ENCODE measurements around the gene MUCL3. TPM values are rescaled to one million over a fixed set of nuclear protein-coding genes. Genes with fewer than 3 reads are reported as not detected.
A peak's percentile ranks its signal among the peaks of the same experiment; 100 is the strongest.

MUCL3 gene
- total RNA-seq, 2 experiments from 2014 or later = not detected

DNA sequence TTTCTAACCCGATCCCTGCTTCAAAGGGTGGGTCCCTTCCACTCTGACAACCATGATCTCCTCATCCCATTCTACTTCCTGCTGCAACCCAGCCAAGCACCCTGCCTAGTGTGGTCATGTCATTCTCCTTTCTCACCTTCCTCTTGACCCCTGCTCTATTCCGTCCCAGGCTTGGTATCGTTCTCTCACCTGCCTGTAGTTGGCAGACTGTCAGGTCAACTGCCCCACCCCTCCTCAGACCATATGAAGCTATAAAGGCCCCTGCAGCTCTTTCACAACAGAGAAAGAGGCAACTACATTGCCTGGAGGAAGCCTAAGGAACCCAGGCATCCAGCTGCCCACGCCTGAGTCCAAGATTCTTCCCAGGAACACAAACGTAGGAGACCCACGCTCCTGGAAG lies 42.7 kb downstream of the MUCL3 start, which contains the start of gene MUC21:
MUC21 (plus strand) TSS at position 280 of the 400 bp plus-strand sequence. CDS start 241 bp downstream, outside the sequence.
- ChIA-PET POLR2A (interaction anchor here (0.6 kb wide), 1 partner anchor 1268 kb away, joined by 3 read pairs; no protein-coding TSS in a partner anchor), CTCF (interaction anchor here (1.0 kb wide), 1 partner anchor 104 kb away, joined by 3 read pairs; no protein-coding TSS in a partner anchor)
- no peak for DNase-seq
- Mint-ChIP-seq H3K27ac (no peak within 1 kb of the TSS), H3K9me3 (no peaks in the 10 kb centered on the region), H3K27me3 (peaks cover 21% of the 10 kb centered on the region), H3K4me1 (ENCODE audit: low read depth) (peaks cover 7% of the 10 kb centered on the region), H3K4me3 (no peak within 1 kb of the TSS), H3K36me3 (ENCODE audit: low read depth) (no peaks in the 10 kb centered on the region)
- intact Hi-C loops (cut with micrococcal nuclease) = no loop called here
- TF ChIP-seq, protein P1, sequence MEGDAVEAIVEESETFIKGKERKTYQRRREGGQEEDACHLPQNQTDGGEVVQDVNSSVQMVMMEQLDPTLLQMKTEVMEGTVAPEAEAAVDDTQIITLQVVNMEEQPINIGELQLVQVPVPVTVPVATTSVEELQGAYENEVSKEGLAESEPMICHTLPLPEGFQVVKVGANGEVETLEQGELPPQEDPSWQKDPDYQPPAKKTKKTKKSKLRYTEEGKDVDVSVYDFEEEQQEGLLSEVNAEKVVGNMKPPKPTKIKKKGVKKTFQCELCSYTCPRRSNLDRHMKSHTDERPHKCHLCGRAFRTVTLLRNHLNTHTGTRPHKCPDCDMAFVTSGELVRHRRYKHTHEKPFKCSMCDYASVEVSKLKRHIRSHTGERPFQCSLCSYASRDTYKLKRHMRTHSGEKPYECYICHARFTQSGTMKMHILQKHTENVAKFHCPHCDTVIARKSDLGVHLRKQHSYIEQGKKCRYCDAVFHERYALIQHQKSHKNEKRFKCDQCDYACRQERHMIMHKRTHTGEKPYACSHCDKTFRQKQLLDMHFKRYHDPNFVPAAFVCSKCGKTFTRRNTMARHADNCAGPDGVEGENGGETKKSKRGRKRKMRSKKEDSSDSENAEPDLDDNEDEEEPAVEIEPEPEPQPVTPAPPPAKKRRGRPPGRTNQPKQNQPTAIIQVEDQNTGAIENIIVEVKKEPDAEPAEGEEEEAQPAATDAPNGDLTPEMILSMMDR (IDR thresholded peaks at IDR 0.05) = no peak
- ATAC-seq = no peak

DNA sequence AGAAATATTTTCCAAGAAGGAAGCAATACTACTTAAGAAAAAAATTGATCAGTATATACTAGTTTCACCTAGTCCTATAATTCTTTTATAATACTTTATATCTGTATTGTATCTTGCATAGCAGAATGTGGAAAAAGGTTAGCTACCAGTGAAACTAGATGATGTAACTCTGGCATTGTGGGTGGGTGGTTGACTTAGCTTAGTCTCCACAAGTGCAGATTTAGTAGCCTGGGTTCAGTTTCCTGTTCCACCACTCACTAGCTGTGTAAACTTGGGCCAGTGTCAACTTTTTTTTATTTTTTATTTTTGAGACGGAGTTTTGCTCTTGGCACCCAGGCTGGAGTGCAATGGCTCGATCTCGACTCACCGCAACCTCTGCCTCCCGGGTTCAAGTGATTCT lies 44.7 kb downstream of the MUCL3 start:
- no peaks in the 10 kb centered on the region for H3K9me3 Mint-ChIP-seq
- CTCF ChIA-PET = interaction anchor here (1.1 to 1.6 kb wide), 6 partner anchors 9 to 163 kb away, joined by 3 to 8 read pairs (median 4); partner anchors contain the start of gene VARS2
- DNase-seq (peak; percentile 63), ATAC-seq (peak; percentile 86)
- intact Hi-C loops (cut with micrococcal nuclease) = no loop called here
- H3K27me3 Mint-ChIP-seq = peaks cover 17% of the 10 kb centered on the region
- no peak overlapping the region for H3K4me3 Mint-ChIP-seq
- H3K4me1 Mint-ChIP-seq (ENCODE audit: low read depth) = peaks cover 15% of the 10 kb centered on the region
- H3K27ac Mint-ChIP-seq = no peak overlapping the region
- POLR2A ChIA-PET = no interaction called here
- no peaks in the 10 kb centered on the region for H3K36me3 Mint-ChIP-seq (ENCODE audit: low read depth)
- TF ChIP-seq, protein P1 (IDR thresholded peaks at IDR 0.05) = no peak

DNA sequence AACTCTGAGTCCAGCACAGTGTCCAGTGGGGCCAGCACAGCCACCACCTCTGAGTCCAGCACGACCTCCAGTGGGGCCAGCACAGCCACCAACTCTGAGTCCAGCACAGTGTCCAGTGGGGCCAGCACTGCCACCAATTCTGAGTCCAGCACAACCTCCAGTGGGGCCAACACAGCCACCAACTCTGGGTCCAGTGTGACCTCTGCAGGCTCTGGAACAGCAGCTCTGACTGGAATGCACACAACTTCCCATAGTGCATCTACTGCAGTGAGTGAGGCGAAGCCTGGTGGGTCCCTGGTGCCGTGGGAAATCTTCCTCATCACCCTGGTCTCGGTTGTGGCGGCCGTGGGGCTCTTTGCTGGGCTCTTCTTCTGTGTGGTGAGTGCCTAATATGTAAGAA lies 46.5 kb downstream of the MUCL3 start:
- CTCF ChIA-PET = interaction anchor here (1.5 kb wide), 1 partner anchor 82 kb away, joined by 3 read pairs; no protein-coding TSS in a partner anchor
- DNase-seq (no peak), ATAC-seq (no peak)
- TF ChIP-seq, protein P1 (IDR thresholded peaks at IDR 0.05) = no peak
- peaks cover 13% of the 10 kb centered on the region for H3K27me3 Mint-ChIP-seq
- H3K36me3 Mint-ChIP-seq (ENCODE audit: low read depth) = no peaks in the 10 kb centered on the region
- no peak overlapping the region for H3K27ac Mint-ChIP-seq
- no peaks in the 10 kb centered on the region for H3K9me3 Mint-ChIP-seq
- intact Hi-C loops (cut with micrococcal nuclease) = no loop called here
- POLR2A ChIA-PET = no interaction called here
- peaks cover 20% of the 10 kb centered on the region for H3K4me1 Mint-ChIP-seq (ENCODE audit: low read depth)
- H3K4me3 Mint-ChIP-seq = no peak overlapping the region

DNA sequence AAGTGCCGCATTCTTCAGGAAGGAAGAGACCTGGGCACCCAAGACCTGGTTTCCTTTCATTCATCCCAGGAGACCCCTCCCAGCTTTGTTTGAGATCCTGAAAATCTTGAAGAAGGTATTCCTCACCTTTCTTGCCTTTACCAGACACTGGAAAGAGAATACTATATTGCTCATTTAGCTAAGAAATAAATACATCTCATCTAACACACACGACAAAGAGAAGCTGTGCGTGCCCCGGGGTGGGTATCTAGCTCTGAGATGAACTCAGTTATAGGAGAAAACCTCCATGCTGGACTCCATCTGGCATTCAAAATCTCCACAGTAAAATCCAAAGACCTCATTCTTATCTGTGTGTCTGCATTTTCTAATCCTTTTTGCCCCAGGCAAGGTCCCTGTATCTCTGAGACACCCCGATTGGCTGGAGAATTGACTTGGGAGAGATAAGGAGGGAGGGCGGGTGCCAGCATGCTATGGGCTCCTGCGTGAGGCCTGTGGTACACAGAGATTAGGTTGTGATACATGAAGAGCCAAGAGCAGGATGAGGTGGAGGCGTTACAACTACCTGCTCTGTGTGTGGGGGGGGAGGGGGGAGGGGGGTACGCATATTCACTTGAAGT lies 47.5 kb downstream of the MUCL3 start:
- Mint-ChIP-seq H3K4me1 (ENCODE audit: low read depth) (peaks cover 20% of the 10 kb centered on the region), H3K27ac (no peak overlapping the region), H3K36me3 (ENCODE audit: low read depth) (no peaks in the 10 kb centered on the region), H3K9me3 (no peaks in the 10 kb centered on the region), H3K27me3 (peaks cover 6% of the 10 kb centered on the region), H3K4me3 (no peak overlapping the region)
- ChIA-PET POLR2A (no interaction called here), CTCF (interaction anchor here (1.5 kb wide), 1 partner anchor 81 kb away, joined by 3 read pairs; no protein-coding TSS in a partner anchor)
- intact Hi-C loops (cut with micrococcal nuclease) = no loop called here
- no peak for ATAC-seq
- TF ChIP-seq, protein P1 (IDR thresholded peaks at IDR 0.05) = no peak
- DNase-seq = no peak

DNA sequence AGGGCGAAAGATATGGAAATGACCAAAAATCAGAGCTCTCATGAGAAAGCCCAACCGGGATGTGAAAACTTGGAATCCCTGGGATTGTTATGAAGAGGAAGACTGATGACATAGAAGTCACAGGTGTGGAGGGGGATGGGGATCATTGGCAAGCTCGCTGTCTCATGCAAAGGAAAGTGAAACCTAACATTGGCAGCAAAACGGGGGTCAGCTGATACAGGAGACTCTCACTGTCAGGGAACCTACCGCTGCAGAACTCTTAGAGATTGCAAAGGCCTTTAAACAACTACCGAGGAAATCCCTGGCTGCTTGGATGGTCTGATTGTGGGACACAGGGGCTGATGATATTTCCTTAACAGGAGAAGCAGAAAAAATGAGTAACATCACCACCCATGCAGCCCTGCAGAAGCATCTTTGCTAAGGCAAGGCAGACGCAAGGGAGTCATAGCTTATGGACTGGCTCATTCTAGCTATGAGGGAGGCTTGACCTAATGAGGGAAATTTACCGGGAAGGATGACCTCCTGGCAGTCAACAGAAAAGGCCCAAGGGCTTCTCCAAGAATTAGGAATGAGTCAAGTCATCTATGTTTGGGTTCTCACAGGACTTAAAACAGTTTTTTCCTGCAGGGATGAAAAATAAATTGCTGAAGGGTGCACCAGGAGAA lies 49.8 kb downstream of the MUCL3 start:
- H3K4me3 Mint-ChIP-seq = peak overlapping the region; percentile 43
- no peaks in the 10 kb centered on the region for H3K36me3 Mint-ChIP-seq (ENCODE audit: low read depth)
- ATAC-seq = peak; percentile 74
- H3K27ac Mint-ChIP-seq = peak overlapping the region; percentile 1
- DNase-seq = peak; percentile 47
- ChIA-PET CTCF (interaction anchor here (1.4 kb wide), 1 partner anchor 89 kb away, joined by 4 read pairs; no protein-coding TSS in a partner anchor), POLR2A (interaction anchor here (0.6 to 0.7 kb wide), 2 partner anchors 117 to 425 kb away, joined by 3 read pairs; no protein-coding TSS in a partner anchor)
- intact Hi-C loops (cut with micrococcal nuclease) = no loop called here
- TF ChIP-seq, protein P1 (IDR thresholded peaks at IDR 0.05) = no peak
- H3K9me3 Mint-ChIP-seq = no peaks in the 10 kb centered on the region
- H3K4me1 Mint-ChIP-seq (ENCODE audit: low read depth) = peaks cover 16% of the 10 kb centered on the region
- no peaks in the 10 kb centered on the region for H3K27me3 Mint-ChIP-seq

Measured in activated CD8-positive, alpha-beta T cell treated with anti-CD3 and anti-CD28 coated beads for 36 hours (primary cell).